HG03060 (cell line): Measurements from ENCODE around the gene SEMA6C.

Experiments
- ATAC-seq: cut with Tn5 transposase; IDR thresholded peaks from one replicate; pipeline ENCODE4 v1.9.1; 2021; ENCODE audit warnings: low read depth, moderate number of reproducible peaks; ENCODE audit not compliant: unreplicated experiment

SEMA6C gene

DNA sequence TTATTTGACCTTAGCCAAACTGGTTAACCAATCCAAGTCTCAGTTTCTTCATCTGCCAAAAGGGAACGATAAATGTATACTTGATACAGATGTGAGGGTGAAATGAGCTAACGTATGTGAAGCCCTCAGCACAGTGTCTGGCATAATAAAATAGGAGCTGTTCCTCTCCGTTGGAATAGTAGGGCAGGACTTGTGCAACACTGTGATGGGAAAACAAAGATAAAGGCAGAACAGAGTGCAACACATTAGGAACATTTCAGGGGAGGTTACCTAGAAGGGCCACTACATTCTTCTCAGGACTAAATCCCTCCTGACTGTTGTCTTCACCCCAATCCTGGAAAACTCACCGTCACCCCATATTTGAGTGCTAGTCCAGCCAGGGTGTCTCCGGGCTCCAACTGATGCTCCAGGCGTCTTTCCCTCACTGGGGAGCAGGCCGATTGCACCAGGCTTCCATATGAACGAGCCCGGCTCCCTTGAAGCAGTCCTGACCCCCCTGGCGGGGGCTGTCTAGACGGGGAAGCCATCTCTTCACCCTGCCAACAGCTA lies 18.4 kb upstream of the SEMA6C start:
- ATAC-seq: no peak

DNA sequence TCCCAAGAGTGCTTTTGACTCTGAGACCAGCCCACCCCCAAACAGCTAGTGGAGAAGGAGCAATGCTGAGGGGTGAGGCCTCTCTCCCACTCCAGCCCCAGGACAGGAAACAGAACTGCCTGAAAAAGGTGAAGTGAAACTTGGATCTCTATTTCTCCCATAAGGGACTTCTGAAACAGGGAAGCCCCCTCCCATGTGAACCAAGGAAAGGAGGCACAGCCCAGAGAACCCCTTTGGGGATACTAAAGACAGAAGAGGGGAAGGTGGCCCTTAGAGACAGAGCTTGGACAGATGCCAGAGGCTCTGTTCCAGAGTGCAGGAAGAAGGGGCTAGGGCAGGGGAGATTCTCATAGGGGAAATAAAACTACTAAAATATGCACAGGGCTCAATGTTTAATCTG lies 12.9 kb upstream of the SEMA6C start:
- ATAC-seq: no peak

DNA sequence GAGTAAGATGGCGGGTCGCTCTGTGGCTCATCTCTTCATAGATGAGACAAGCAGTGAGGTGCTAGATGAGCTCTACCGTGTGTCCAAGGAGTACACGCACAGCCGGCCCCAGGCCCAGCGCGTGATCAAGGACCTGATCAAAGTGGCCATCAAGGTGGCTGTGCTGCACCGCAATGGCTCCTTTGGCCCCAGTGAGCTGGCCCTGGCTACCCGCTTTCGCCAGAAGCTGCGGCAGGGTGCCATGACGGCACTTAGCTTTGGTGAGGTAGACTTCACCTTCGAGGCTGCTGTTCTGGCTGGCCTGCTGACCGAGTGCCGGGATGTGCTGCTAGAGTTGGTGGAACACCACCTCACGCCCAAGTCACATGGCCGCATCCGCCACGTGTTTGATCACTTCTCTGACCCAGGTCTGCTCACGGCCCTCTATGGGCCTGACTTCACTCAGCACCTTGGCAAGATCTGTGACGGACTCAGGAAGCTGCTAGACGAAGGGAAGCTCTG lies 12.4 kb upstream of the SEMA6C start:
- ATAC-seq: no peak

GRCh38 chr1:151158326-151158725 lies 11.9 kb upstream of the SEMA6C start:
- ATAC-seq: no peak

DNA sequence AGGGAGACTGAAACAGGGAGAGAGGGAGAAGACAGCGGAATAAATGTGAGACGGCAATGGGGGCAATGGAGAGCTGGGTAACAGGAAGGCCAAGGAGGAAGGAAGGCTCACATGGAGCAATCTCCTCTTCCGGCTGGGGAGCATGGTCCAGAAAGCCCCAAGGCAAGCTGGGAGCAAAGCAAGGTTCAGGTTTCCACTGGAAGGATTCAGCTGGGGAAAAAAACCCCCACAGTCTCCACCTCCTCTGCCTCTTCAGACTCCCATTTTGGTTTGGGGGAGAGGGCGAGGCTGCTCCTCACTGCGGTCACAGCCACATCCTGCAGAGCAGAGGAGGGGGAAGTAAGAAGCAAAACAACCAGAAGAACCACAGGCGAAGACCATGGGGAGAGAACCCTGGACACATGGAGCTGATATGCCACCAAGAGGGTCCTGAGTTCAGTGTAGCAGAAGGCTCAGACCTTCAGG lies 10.7 kb upstream of the SEMA6C start:
- ATAC-seq: no peak

DNA sequence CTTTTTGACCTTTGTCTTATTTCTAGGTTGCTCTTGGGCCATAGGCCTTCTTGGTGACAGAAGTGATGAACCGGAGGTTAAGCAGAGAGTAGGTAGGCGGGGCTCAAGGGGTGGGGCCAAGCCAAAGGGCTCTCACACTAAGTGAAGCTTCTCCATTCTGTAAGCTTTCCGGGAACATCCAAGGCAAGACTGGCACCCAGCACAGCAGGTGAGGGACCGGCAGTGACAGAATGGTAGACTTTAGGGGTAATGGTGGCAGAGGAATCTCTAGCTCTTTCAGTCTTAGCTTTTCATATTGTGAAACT lies 10.0 kb upstream of the SEMA6C start, which contains the start of gene TNFAIP8L2:
TSS of gene TNFAIP8L2 (plus strand) at position 135 of the 305 bp plus-strand sequence. CDS start 2,049 bp downstream, outside the sequence.
- ATAC-seq: no peak

GRCh38 chr1:151147665-151148064 lies 1.2 kb upstream of the SEMA6C start:
- no peak for ATAC-seq

DNA sequence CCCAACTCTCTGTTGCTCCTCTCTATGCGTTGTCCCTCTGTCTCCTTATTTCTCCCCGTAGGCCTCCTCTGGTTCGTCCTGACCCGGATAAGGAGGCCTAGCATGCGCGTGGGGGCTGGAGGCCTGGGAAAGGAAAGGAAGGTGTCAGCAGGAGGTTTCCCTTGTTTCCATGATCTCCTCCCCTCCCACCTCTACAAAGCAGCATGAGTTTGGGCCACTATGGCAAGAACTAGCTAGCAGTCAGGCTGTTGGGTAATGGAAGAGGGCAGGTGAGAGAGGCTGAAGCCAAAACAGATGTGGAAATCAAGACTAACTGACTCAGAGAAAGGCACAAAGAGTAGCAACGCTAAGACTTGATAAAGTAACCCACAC lies 687 bp upstream of the SEMA6C start:
- ATAC-seq: no peak

DNA sequence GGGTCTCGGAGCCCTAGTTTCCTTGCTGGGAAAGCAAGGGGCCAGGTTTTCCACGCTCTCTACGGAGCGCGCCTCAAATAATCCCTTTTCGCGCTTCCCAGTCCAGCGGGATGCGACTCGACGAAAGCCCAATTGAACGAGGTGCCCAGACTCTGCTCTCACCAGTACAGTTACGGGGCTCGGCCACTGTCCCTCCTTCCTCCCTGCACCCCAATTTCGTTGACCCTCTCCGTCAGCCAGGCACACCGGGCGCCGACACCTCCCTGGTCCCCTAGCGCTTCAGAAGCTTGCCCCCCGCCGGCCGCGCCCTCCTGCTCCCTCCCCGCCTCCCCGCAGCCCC lies 389 bp downstream of the SEMA6C start:
- ATAC-seq: no peak

- ATAC-seq: no peak
These were observed 943 bp downstream of the SEMA6C start for GRCh38 chr1:151145304-151146071.

DNA sequence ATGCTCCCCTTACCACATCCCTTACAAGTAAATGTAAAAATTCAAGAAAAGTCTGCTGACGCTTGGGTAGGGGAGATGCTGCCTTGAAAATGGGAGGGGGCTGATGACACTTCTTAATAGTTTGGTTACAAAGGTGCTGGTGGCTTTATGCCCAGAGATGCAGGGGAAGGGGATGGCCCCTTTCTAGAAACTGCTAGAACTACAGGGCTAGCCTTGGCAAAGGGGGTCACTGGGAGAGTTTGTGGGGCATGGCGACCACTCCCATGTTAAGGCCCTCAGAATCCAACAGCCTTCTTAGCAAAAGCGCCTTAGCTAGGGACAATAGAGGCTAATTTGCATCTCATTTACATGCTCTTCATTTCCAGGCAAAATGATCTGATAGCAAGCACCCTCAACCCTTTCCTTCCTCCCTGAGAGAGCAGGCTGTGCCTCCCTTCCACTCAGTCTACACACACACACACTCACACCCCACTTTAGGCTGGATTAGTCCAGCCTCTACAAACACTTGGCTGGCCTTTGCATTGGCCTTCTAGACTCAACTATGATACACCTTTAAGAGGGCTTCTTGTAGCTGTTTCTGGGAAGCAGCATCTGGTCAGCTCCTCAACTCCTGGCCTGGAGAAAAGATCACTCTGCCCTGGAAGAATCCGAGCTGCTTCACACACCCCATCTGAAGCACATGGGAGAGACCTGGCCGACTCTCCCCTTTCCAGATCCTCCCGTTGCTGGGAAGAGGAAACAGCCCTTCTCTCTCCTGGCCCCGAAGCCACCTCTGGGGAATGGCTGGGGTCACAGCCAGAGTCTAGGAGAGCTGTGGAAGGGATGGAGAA lies 1.7 kb downstream of the SEMA6C start:
- ATAC-seq: no peak

- no peak for ATAC-seq
These were observed 2.4 kb downstream of the SEMA6C start for GRCh38 chr1:151143986-151144385.

DNA sequence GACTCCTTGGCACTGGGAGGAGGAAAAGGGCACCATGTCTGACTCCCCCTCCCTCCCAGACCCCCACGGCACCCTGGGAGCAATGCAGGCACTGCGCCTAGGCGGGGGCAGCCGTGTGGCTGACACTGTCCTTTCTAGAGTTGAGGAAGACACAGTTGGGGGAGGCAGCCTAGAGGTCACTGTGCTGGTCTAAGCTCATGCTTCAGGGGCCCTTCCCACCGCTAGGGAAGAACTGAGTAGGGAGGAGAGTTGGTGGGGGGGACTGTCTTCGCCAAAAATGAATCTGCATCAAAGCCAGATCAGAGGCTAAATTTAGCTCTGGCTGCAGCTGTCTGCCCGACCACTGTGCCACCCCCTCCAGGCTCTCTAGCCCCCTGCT lies 3.4 kb downstream of the SEMA6C start:
- no peak for ATAC-seq

DNA sequence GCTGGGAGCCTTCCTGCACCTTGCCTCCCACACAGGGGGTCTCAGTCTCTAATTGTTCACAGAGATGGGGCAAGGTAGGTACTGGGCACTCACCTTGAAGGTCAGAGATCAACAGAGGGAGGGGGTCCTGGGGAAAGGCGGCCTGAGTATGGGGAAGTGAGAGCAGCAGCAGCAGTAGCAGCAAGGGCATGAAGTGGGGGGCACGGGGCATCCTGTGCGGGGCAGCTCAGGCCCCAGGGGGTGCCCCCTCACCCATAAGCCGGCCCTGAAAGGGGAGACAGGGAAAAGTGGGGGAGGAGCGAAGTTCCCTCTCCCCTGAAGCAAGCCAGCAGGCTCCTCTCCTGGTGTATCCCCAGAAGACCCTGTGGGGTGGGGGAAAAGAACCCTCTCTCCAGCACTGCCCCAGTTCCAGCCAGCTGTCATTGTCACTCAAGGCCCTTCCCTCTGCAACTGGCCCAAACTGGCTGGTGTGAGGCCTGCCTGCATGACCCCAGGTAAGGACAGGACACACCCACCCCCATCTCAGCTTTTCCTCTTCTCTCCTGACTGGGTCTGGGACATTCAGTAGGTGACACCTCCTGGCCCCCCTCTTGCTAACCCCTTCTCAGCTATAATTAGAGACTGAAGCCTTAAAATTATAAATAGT lies 3.9 kb downstream of the SEMA6C start:
- no peak for ATAC-seq

- no peak for ATAC-seq
These were observed 8.6 kb downstream of the SEMA6C start for GRCh38 chr1:151137789-151138188.

GRCh38 chr1:151135433-151136385 lies 10.7 kb downstream of the SEMA6C start:
- no peak for ATAC-seq

- ATAC-seq: no peak
These were observed 11.4 kb downstream of the SEMA6C start for GRCh38 chr1:151134991-151135390.

DNA sequence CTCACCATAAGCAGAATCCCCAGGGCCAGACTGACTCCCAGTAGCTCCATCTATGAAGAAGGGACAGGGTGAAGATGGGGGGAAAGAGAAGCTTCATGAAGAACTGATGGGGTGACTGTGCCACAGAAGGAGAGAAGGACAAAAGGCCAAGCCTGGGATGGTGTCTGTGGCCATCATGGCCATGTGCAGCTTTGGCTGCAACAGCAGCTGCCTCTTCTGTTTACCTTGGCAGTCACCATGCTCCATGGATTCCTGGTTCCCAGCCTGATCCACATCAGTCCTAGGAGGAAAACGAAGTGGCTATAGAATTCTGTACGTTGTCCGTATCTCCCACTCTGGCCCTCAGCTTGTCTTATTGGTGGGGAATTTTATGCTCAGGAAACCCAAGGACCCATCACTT lies 12.0 kb downstream of the SEMA6C start:
- ATAC-seq: no peak

DNA sequence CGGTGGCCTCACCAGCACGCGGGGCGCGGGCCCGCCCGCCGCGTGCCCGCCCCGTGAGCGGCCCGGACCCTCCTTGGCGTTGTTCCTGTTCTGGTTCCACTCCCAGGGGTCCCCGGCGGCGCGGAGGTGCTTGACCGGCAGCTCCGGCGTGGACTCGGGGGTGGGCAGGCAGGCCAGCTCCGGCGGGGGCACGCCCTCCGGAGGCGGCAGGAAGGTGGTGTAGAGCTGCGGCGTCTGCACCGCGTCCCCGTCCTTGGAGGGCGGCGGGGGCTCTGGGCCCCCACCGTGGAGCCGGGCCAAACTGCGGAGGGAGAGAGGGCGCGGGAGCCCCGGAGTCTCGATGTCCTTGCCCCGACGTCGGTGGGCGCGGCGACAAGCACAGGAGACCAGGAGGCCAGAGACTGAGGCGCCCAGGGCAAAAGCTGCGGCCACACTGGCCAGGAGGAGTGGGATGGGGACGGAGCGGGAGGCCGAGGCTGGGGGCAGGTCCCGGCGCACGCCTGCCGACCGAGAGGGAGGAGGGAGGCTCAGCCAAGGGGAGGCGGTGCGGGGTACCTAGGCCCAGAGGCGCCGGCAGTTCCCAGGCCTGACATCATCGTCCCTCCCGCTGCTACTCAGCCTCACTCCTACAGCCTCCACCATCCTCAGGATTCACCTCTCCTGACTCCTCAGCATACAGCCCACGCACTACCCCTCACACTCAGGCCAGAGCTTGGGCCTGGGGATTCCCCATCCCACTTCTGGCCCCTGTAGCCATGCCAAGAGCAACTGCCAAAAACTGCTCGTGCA lies 13.2 kb downstream of the SEMA6C start:
- no peak for ATAC-seq
